HEK293T (cell line): ENCODE measurements around the gene CNKSR3.

Source experiments
- ELF4 ChIP-seq: fragments of 450-650 bp; IDR thresholded peaks from 2 replicates; pipeline ENCODE4 v1.6.1; 2017; ENCODE audit warnings: antibody characterized with exemption
- SP1 ChIP-seq: fragments of 450-650 bp; IDR thresholded peaks from 2 replicates; pipeline ENCODE4 v1.6.1; 2017

- TF ChIP-seq ELF4 (no peak), SP1 (no peak)
Measured at GRCh38 chr6:154378518-154378917, 132.0 kb downstream of the CNKSR3 start.
